ENCODE data around the gene KCNMA1. TPM values are rescaled to one million over a fixed set of nuclear protein-coding genes. Genes with fewer than 3 reads are reported as not detected.
A peak's percentile ranks its signal among the peaks of the same experiment; 100 is the strongest.

KCNMA1 gene
- total RNA-seq, 1 donor from 2014 or later, result 94.3 TPM

GRCh38 chr10:77283326-77283725 lies 354.3 kb downstream of the KCNMA1 start:
- no peaks in the 10 kb centered on the region for H3K36me3 ChIP-seq
- peaks cover 12% of the 10 kb centered on the region for H3K4me1 ChIP-seq
- H3K4me3 ChIP-seq, result no peak overlapping the region
- no peak overlapping the region for H3K27ac ChIP-seq
- intact Hi-C loops (cut with DNase I), result no loop called here
- H3K27me3 ChIP-seq, result no peaks in the 10 kb centered on the region
- no peaks in the 10 kb centered on the region for H3K9me3 ChIP-seq
- TF ChIP-seq POLR2A (IDR thresholded peaks at IDR 0.05), result no peak
- no peak for TF ChIP-seq CTCF (IDR thresholded peaks at IDR 0.05)
- no peak for TF ChIP-seq POLR2AphosphoS5 (IDR thresholded peaks at IDR 0.05; ENCODE audit: insufficient read depth in 1 of 2, low read depth in 1 of 2)
- DNase-seq (ENCODE audit: extremely low spot score in 2 of 2), result no peak

- Histone ChIP-seq H3K9me3 (no peaks in the 10 kb centered on the region), H3K36me3 (no peaks in the 10 kb centered on the region), H3K27me3 (no peaks in the 10 kb centered on the region), H3K27ac (no peak overlapping the region), H3K4me3 (no peak overlapping the region), H3K4me1 (peaks cover 9% of the 10 kb centered on the region)
- intact Hi-C loops (cut with DNase I), result no loop called here
- no peak for TF ChIP-seq CTCF (IDR thresholded peaks at IDR 0.05)
- TF ChIP-seq POLR2AphosphoS5 (IDR thresholded peaks at IDR 0.05; ENCODE audit: insufficient read depth in 1 of 2, low read depth in 1 of 2), result no peak
- no peak for TF ChIP-seq POLR2A (IDR thresholded peaks at IDR 0.05)
- no peak for DNase-seq (ENCODE audit: extremely low spot score in 2 of 2)
Measured at GRCh38 chr10:77282163-77282562, 355.4 kb downstream of the KCNMA1 start.

- Histone ChIP-seq H3K36me3 (no peaks in the 10 kb centered on the region), H3K4me1 (peaks cover 5% of the 10 kb centered on the region), H3K27ac (no peak overlapping the region), H3K4me3 (no peak overlapping the region), H3K9me3 (no peaks in the 10 kb centered on the region), H3K27me3 (no peaks in the 10 kb centered on the region)
- intact Hi-C loops (cut with DNase I), result no loop called here
- no peak for DNase-seq (ENCODE audit: extremely low spot score in 2 of 2)
- TF ChIP-seq POLR2A (IDR thresholded peaks at IDR 0.05), result no peak
- no peak for TF ChIP-seq CTCF (IDR thresholded peaks at IDR 0.05)
- no peak for TF ChIP-seq POLR2AphosphoS5 (IDR thresholded peaks at IDR 0.05; ENCODE audit: insufficient read depth in 1 of 2, low read depth in 1 of 2)
Measured at GRCh38 chr10:77281719-77282118, 355.9 kb downstream of the KCNMA1 start.

- H3K4me3 ChIP-seq, result no peak overlapping the region
- intact Hi-C loops (cut with DNase I), result no loop called here
- H3K27ac ChIP-seq, result no peak overlapping the region
- H3K27me3 ChIP-seq, result no peaks in the 10 kb centered on the region
- no peaks in the 10 kb centered on the region for H3K9me3 ChIP-seq
- DNase-seq (ENCODE audit: extremely low spot score in 2 of 2), result no peak
- peaks cover 8% of the 10 kb centered on the region for H3K4me1 ChIP-seq
- TF ChIP-seq CTCF (IDR thresholded peaks at IDR 0.05) (no peak), POLR2AphosphoS5 (IDR thresholded peaks at IDR 0.05; ENCODE audit: insufficient read depth in 1 of 2, low read depth in 1 of 2) (no peak), POLR2A (IDR thresholded peaks at IDR 0.05) (no peak)
- no peaks in the 10 kb centered on the region for H3K36me3 ChIP-seq
Measured at GRCh38 chr10:77279207-77279606, 358.4 kb downstream of the KCNMA1 start.

GRCh38 chr10:77274046-77274795 lies 363.4 kb downstream of the KCNMA1 start:
- no peak for TF ChIP-seq POLR2A (IDR thresholded peaks at IDR 0.05)
- TF ChIP-seq POLR2AphosphoS5 (IDR thresholded peaks at IDR 0.05; ENCODE audit: insufficient read depth in 1 of 2, low read depth in 1 of 2), result peak in 1 of 2 donors; percentile 73
- Histone ChIP-seq H3K4me3 (no peak overlapping the region), H3K27me3 (no peaks in the 10 kb centered on the region), H3K9me3 (no peaks in the 10 kb centered on the region), H3K27ac (peak overlapping the region; percentile 36), H3K4me1 (peaks cover 18% of the 10 kb centered on the region), H3K36me3 (no peaks in the 10 kb centered on the region)
- DNase-seq (ENCODE audit: extremely low spot score in 2 of 2), result no peak
- intact Hi-C loops (cut with DNase I), result no loop called here

Data from vagina (tissue), 2 donors.